Neuronal stem cell (in vitro differentiated cells): ENCODE results near the gene RPE.

ENCODE experiments used
- DNase-seq: peaks from one replicate; pipeline ENCODE4 v3.0.0-alpha.2; 2013; ENCODE audit warnings: low spot score
- H2AFZ ChIP-seq: one replicate; pipeline ENCODE4 v1.6.1; 2013; ENCODE audit warnings: mild to moderate bottlenecking, low read length, inconsistent platforms
- H2AK5ac ChIP-seq: 2 replicates; pipeline ENCODE4 v1.6.1; 2013; ENCODE audit warnings: low read depth, mild to moderate bottlenecking, inconsistent platforms, low read length, moderate library complexity, mixed read lengths
- H2BK120ac ChIP-seq: 2 replicates; pipeline ENCODE4 v1.6.1; 2013; ENCODE audit warnings: low read depth, mild to moderate bottlenecking, inconsistent platforms, low read length, moderate library complexity, mixed read lengths
- H2BK12ac ChIP-seq: one replicate; pipeline ENCODE4 v1.6.1; 2013; ENCODE audit warnings: low read length, inconsistent platforms
- H2BK15ac ChIP-seq: 2 replicates; pipeline ENCODE4 v1.6.1; 2013; ENCODE audit warnings: mild to moderate bottlenecking, low read length, inconsistent platforms, mixed read lengths
- H2BK5ac ChIP-seq: one replicate; pipeline ENCODE4 v1.6.1; 2013; ENCODE audit warnings: inconsistent platforms, mild to moderate bottlenecking, low read length, moderate library complexity
- H3K14ac ChIP-seq: one replicate; pipeline ENCODE4 v1.6.1; 2013; ENCODE audit warnings: low read length, inconsistent platforms
- H3K18ac ChIP-seq: 2 replicates; pipeline ENCODE4 v1.6.1; 2013; ENCODE audit warnings: low read length, inconsistent platforms
- H3K23ac ChIP-seq: 2 replicates; pipeline ENCODE4 v1.6.1; 2013; ENCODE audit warnings: low read depth, mild to moderate bottlenecking, mixed read lengths, low read length, inconsistent platforms; ENCODE audit not compliant: poor library complexity
- H3K27ac ChIP-seq: replicated peaks from 3 replicates; pipeline ENCODE4 v1.5.1; 2013; ENCODE audit warnings: low read length, inconsistent platforms
- H3K27me3 ChIP-seq, 3 experiments: 2 replicates each; pipeline ENCODE4 v1.6.1; 2013; ENCODE audit warnings: low read length in 3 of 3, mild to moderate bottlenecking in 2 of 3, inconsistent platforms in 1 of 3, low read depth in 1 of 3, mixed read lengths in 1 of 3, moderate library complexity in 1 of 3; ENCODE audit not compliant: control insufficient read depth in 3 of 3, insufficient read depth in 3 of 3
- H3K36me3 ChIP-seq, 2 donors: replicated peaks in 1 of 2; 2 replicates each; pipeline ENCODE4 v1.6.1; 2013; ENCODE audit warnings: low read length in 2 of 2; ENCODE audit not compliant: control insufficient read depth in 2 of 2, insufficient read depth in 2 of 2
- H3K4ac ChIP-seq: 2 replicates; pipeline ENCODE4 v1.6.1; 2013; ENCODE audit warnings: inconsistent platforms, mild to moderate bottlenecking, low read length, moderate library complexity
- H3K4me1 ChIP-seq, 2 donors: 1 replicate in 1 of 2; 2 replicates in 1 of 2; pipeline ENCODE4 v1.6.1; 2013; ENCODE audit warnings: low read length in 2 of 2, low read depth in 1 of 2; ENCODE audit not compliant: control insufficient read depth in 2 of 2, insufficient read depth in 1 of 2
- H3K4me2 ChIP-seq: one replicate; pipeline ENCODE4 v1.6.1; 2013; ENCODE audit warnings: mild to moderate bottlenecking, low read length, inconsistent platforms; ENCODE audit not compliant: insufficient read depth, poor library complexity, severe bottlenecking
- H3K4me3 ChIP-seq, 2 donors: 2 replicates each; pipeline ENCODE4 v1.5.1; 2013; ENCODE audit warnings: low read length in 2 of 2, mild to moderate bottlenecking in 2 of 2, inconsistent platforms in 1 of 2, moderate library complexity in 1 of 2
- H3K79me1 ChIP-seq: one replicate; pipeline ENCODE4 v1.6.1; 2013; ENCODE audit warnings: low read depth, mild to moderate bottlenecking, inconsistent platforms, low read length, moderate library complexity
- H3K9ac ChIP-seq: one replicate; pipeline ENCODE4 v1.6.1; 2013; ENCODE audit warnings: mild to moderate bottlenecking, low read depth, low read length, inconsistent platforms; ENCODE audit not compliant: poor library complexity
- H3K9me3 ChIP-seq, 2 donors: replicated peaks in 1 of 2; 2 replicates each; pipeline versions ENCODE3 to v1.6.1; 2013; ENCODE audit warnings: low read length in 2 of 2, mild to moderate bottlenecking in 2 of 2, inconsistent platforms in 1 of 2, low read depth in 1 of 2, mixed read lengths in 1 of 2, moderate library complexity in 1 of 2; ENCODE audit not compliant: control insufficient read depth in 2 of 2, insufficient read depth in 1 of 2
- H4K8ac ChIP-seq: one replicate; pipeline ENCODE4 v1.6.1; 2013; ENCODE audit warnings: low read depth, mild to moderate bottlenecking, inconsistent platforms, low read length, moderate library complexity
- H4K91ac ChIP-seq: one replicate; pipeline ENCODE4 v1.6.1; 2013; ENCODE audit warnings: low read length, low read depth, mild to moderate bottlenecking, inconsistent platforms; ENCODE audit not compliant: poor library complexity
- WGBS, 2 donors: extraction: QIAGEN DNeasy Blood & Tissue Kit; methylation state at CpG; one replicate each; pipeline ENCODE4 v1.1.7; 2013; ENCODE audit warnings: missing lambda C conversion rate in 2 of 2, mixed read lengths in 1 of 2; ENCODE audit not compliant: insufficient read length in 2 of 2, insufficient replicate concordance in 1 of 2; ENCODE audit errors: extremely low coverage in 2 of 2; 5-methylcytosine and 5-hydroxymethylcytosine counted together

The RPE gene

GRCh38 chr2:209960676-209961630 is 41.5 kb upstream of the RPE start:
- Histone ChIP-seq H3K4me1 (peaks cover 5 to 16% of the 10 kb centered on the region in 2 donors), H4K8ac (no peak overlapping the region), H3K27ac (peak overlapping the region; percentile 82), H2AK5ac (no peak overlapping the region), H2BK12ac (no peak overlapping the region), H3K4me2 (peak overlapping the region; percentile 43), H3K79me1 (no peaks in the 10 kb centered on the region), H3K4ac (no peak overlapping the region), H3K9me3 (no peaks in the 10 kb centered on the region), H3K36me3 (no peaks in the 10 kb centered on the region), H3K23ac (no peak overlapping the region), H2BK15ac (no peak overlapping the region), H2AFZ (peak overlapping the region; percentile 83), H2BK5ac (no peak overlapping the region), H3K4me3 (peak overlapping the region in 1 of 2 donors; percentile 6), H4K91ac (no peak overlapping the region), H2BK120ac (no peak overlapping the region), H3K9ac (no peak overlapping the region), H3K14ac (no peak overlapping the region), H3K27me3 (no peaks in the 10 kb centered on the region), H3K18ac (no peak overlapping the region)
- peak; percentile 81 for DNase-seq
- no CpG with 5 or more reads among the region's 4 CpGs for WGBS, 2 donors

GRCh38 chr2:209965723-209966122 is 36.7 kb upstream of the RPE start:
- no peak overlapping the region for H3K4me2 ChIP-seq
- no peaks in the 10 kb centered on the region for H3K36me3 ChIP-seq
- no CpG with 5 or more reads among the region's 2 CpGs for WGBS, 2 donors
- no peak overlapping the region for H3K4me3 ChIP-seq
- no peaks in the 10 kb centered on the region for H3K79me1 ChIP-seq
- DNase-seq = no peak
- no peak overlapping the region for H3K23ac ChIP-seq
- no peak overlapping the region for H3K9ac ChIP-seq
- no peak overlapping the region for H2AFZ ChIP-seq
- H2BK5ac ChIP-seq = no peak overlapping the region
- no peak overlapping the region for H3K14ac ChIP-seq
- H3K18ac ChIP-seq = no peak overlapping the region
- H3K27me3 ChIP-seq = no peaks in the 10 kb centered on the region
- H3K27ac ChIP-seq = no peak overlapping the region
- no peaks in the 10 kb centered on the region for H3K9me3 ChIP-seq
- no peak overlapping the region for H2BK15ac ChIP-seq
- H2BK120ac ChIP-seq = no peak overlapping the region
- no peak overlapping the region for H3K4ac ChIP-seq
- H2AK5ac ChIP-seq = no peak overlapping the region
- no peak overlapping the region for H4K8ac ChIP-seq
- H4K91ac ChIP-seq = no peak overlapping the region
- H3K4me1 ChIP-seq = peaks cover 0 to 3% of the 10 kb centered on the region in 2 donors
- H2BK12ac ChIP-seq = no peak overlapping the region

GRCh38 chr2:209969692-209970091 is 32.7 kb upstream of the RPE start:
- no peaks in the 10 kb centered on the region for H3K79me1 ChIP-seq
- no peak overlapping the region for H4K8ac ChIP-seq
- WGBS, 2 donors = no CpG with 5 or more reads among the region's 4 CpGs
- no peak overlapping the region for H3K14ac ChIP-seq
- no peak overlapping the region for H2AK5ac ChIP-seq
- no peak overlapping the region for H2BK12ac ChIP-seq
- H2BK5ac ChIP-seq = no peak overlapping the region
- H2BK15ac ChIP-seq = no peak overlapping the region
- H3K9me3 ChIP-seq = no peaks in the 10 kb centered on the region
- H3K4me1 ChIP-seq = no peaks in the 10 kb centered on the region
- H3K9ac ChIP-seq = no peak overlapping the region
- H3K4me2 ChIP-seq = no peak overlapping the region
- no peaks in the 10 kb centered on the region for H3K27me3 ChIP-seq
- no peak overlapping the region for H3K27ac ChIP-seq
- no peak overlapping the region for H4K91ac ChIP-seq
- no peak for DNase-seq
- no peak overlapping the region for H2BK120ac ChIP-seq
- H3K4ac ChIP-seq = no peak overlapping the region
- H3K36me3 ChIP-seq = no peaks in the 10 kb centered on the region
- H3K23ac ChIP-seq = no peak overlapping the region
- H3K4me3 ChIP-seq = no peak overlapping the region
- no peak overlapping the region for H2AFZ ChIP-seq
- no peak overlapping the region for H3K18ac ChIP-seq

- H3K9me3 ChIP-seq = no peaks in the 10 kb centered on the region
- H3K36me3 ChIP-seq = no peaks in the 10 kb centered on the region
- H3K27ac ChIP-seq = no peak overlapping the region
- no peak overlapping the region for H3K18ac ChIP-seq
- H4K8ac ChIP-seq = no peak overlapping the region
- H3K79me1 ChIP-seq = no peaks in the 10 kb centered on the region
- no peak overlapping the region for H3K4me2 ChIP-seq
- no peak overlapping the region for H3K14ac ChIP-seq
- no peak for DNase-seq
- no peak overlapping the region for H3K4ac ChIP-seq
- no peak overlapping the region for H3K4me3 ChIP-seq
- H3K27me3 ChIP-seq = no peaks in the 10 kb centered on the region
- no peak overlapping the region for H2BK15ac ChIP-seq
- no peak overlapping the region for H4K91ac ChIP-seq
- H2BK12ac ChIP-seq = no peak overlapping the region
- no peak overlapping the region for H3K23ac ChIP-seq
- no peaks in the 10 kb centered on the region for H3K4me1 ChIP-seq
- no peak overlapping the region for H2BK120ac ChIP-seq
- no peak overlapping the region for H2AFZ ChIP-seq
- no CpG with 5 or more reads among the region's 2 CpGs for WGBS, 2 donors
- H3K9ac ChIP-seq = no peak overlapping the region
- H2AK5ac ChIP-seq = no peak overlapping the region
- no peak overlapping the region for H2BK5ac ChIP-seq
Measured at GRCh38 chr2:209970271-209970670, 32.2 kb upstream of the RPE start.
